Spleen (tissue), 11 donors: ENCODE data around the gene GMNN. TPM values are rescaled to one million over a fixed set of nuclear protein-coding genes. Genes with fewer than 3 reads are reported as not detected.
"Not testable (repeated sequence)": the region's sequence is repeated elsewhere in the genome, so short reads cannot be mapped to it uniquely, and the experiment has no call there.

Source experiments
- DNase-seq: peaks from one replicate; pipeline ENCODE4 v3.0.0-alpha.2; 2020
- H3K27ac ChIP-seq, 8 donors: fragments of 200-600 bp; sonication (generic) in 7 of 8; 1 replicate in 4 of 8; 2 replicates in 4 of 8; pipeline versions ENCODE4 v1.5.0 to v1.8.0; 2016 to 2021; ENCODE audit warnings: inconsistent platforms in 4 of 8, mild to moderate bottlenecking in 4 of 8, moderate library complexity in 1 of 8
- H3K27me3 ChIP-seq, 7 donors: fragments of 200-600 bp; sonication (generic) in 6 of 7; replicated peaks in 1 of 7; 1 replicate in 4 of 7; 2 replicates in 3 of 7; pipeline versions ENCODE4 v1.5.0 to v1.8.0; 2016 to 2021; ENCODE audit warnings: inconsistent platforms in 3 of 7, mild to moderate bottlenecking in 1 of 7
- H3K36me3 ChIP-seq, 6 donors: fragments of 200-600 bp; sonication (generic) in 5 of 6; 1 replicate in 4 of 6; 2 replicates in 2 of 6; pipeline versions ENCODE4 v1.5.0 to v1.8.0; 2016 to 2021; ENCODE audit warnings: inconsistent platforms in 2 of 6
- H3K4me1 ChIP-seq, 6 donors: fragments of 200-600 bp; sonication (generic) in 5 of 6; 1 replicate in 3 of 6; 2 replicates in 3 of 6; pipeline versions ENCODE4 v1.5.0 to v1.8.0; 2016 to 2021; ENCODE audit warnings: inconsistent platforms in 3 of 6
- H3K4me3 ChIP-seq, 8 donors: fragments of 200-600 bp; sonication (generic) in 7 of 8; 1 replicate in 4 of 8; 2 replicates in 4 of 8; pipeline versions ENCODE4 v1.5.0 to v1.8.0; 2016 to 2021; ENCODE audit warnings: inconsistent platforms in 4 of 8, mild to moderate bottlenecking in 4 of 8, moderate library complexity in 2 of 8
- H3K9me3 ChIP-seq, 8 donors: fragments of 200-600 bp; sonication (generic) in 7 of 8; 1 replicate in 4 of 8; 2 replicates in 4 of 8; pipeline versions ENCODE4 v1.5.0 to v1.8.0; 2016 to 2021; ENCODE audit warnings: inconsistent platforms in 4 of 8
- CTCF ChIP-seq, 11 experiments: fragments of 200-600 bp in 7 of 11; fragments of 450-650 bp in 4 of 11; sonication (generic) in 4 of 11; IDR thresholded peaks in 8 of 11; conservative IDR thresholded peaks in 3 of 11; 1 replicate in 7 of 11; 2 replicates in 4 of 11; pipeline versions ENCODE4 v1.4.0 to v1.8.0; 2016 to 2021; ENCODE audit warnings: antibody characterized with exemption in 11 of 11, inconsistent platforms in 4 of 11, mild to moderate bottlenecking in 1 of 11
- POLR2A ChIP-seq, 3 donors: fragments of 450-650 bp; IDR thresholded peaks; one replicate each; pipeline ENCODE4 v1.5.1; 2017; ENCODE audit warnings: antibody characterized with exemption in 3 of 3, mild to moderate bottlenecking in 1 of 3
- POLR2AphosphoS5 ChIP-seq, 3 donors: sonication (generic); formaldehyde crosslinking; IDR thresholded peaks; one replicate each; pipeline ENCODE4 v1.5.1; 2017; ENCODE audit warnings: antibody characterized with exemption in 3 of 3
- WGBS, 5 donors: extraction: QIAGEN DNeasy Blood & Tissue Kit in 3 of 5; methylation state at CpG; one replicate each; pipeline versions ENCODE4 v1.1.5 to v1.1.7; 2013 to 2018; 5-methylcytosine and 5-hydroxymethylcytosine counted together
- intact Hi-C: fragments of 100-400 bp; cut with DNase I; formaldehyde crosslinking; loops from one replicate; pipeline ENCODE4 v1.15.0; 2023; ENCODE audit warnings: low total_unique reads
- polyA plus RNA-seq, 3 donors: library from polyadenylated mRNA; stranded (reverse); fragments of 200-250 nt; gene quantifications; one replicate each; pipeline ENCODE4 v1.2.1, GENCODE V29; 2013
- total RNA-seq, 7 donors: library from RNA; depleted of rRNA in 3 of 7; stranded (reverse); fragments of >200 nt in 3 of 7; fragmentation: NEBNext Ultra II Directional in 4 of 7; extraction: Animal tissue kit (Norgen Biotek cat#: 25700) in 4 of 7; gene quantifications; one replicate each; pipeline versions ENCODE4 v1.1.0 to v1.2.1, GENCODE V29; 2016 to 2021
- donor health status: healthy with polysubstance abuse.
- donor health status: DM: no; HTN: no; CAD: no; lungs with moderate emphysema.
- donor health status: DM: no; HTN: no; CAD: no.
- donor health status: Bipolar disorder and iron deficiency.
- donor health status: healthy.
- donor health status: DM: no; HTN: no; CAD: no.
- donor health status: DM: yes; HTN: yes; CAD: no.

GMNN gene
- total and polyA plus RNA-seq, 10 donors: 11.1 to 32.3 (median 16.1) TPM

- Histone ChIP-seq H3K27me3 (no peaks in the 10 kb centered on the region), H3K36me3 (no peaks in the 10 kb centered on the region), H3K9me3 (no peaks in the 10 kb centered on the region), H3K27ac (no peak overlapping the region), H3K4me3 (no peak overlapping the region), H3K4me1 (peaks cover 0 to 8% (median 1%) of the 10 kb centered on the region in 6 donors)
- TF ChIP-seq POLR2A (IDR thresholded peaks at IDR 0.05) (no peak), POLR2AphosphoS5 (IDR thresholded peaks at IDR 0.05) (no peak), CTCF (IDR thresholded peaks at IDR 0.05 in 8 of 11, conservative IDR thresholded peaks at IDR 0.05 in 3 of 11) (no peak)
- intact Hi-C loops: no loop called here
- DNase-seq: no peak
- 56 to 73% (median 70%) methylated on average over 3 of the region's 3 CpGs for WGBS, 5 donors
Observed at GRCh38 chr6:24763578-24763977, 11.2 kb upstream of the GMNN start.

GRCh38 chr6:24764833-24765828, 9.6 kb upstream of the GMNN start:
- not testable (repeated sequence) for H3K9me3 ChIP-seq, H3K27ac ChIP-seq, H3K4me1 ChIP-seq, H3K36me3 ChIP-seq, H3K27me3 ChIP-seq, DNase-seq, H3K4me3 ChIP-seq
- intact Hi-C loops: loop anchor here (5.0 kb wide), 1 partner anchor 183 kb away; no protein-coding TSS in a partner anchor
- 78 to 89% (median 86%) methylated on average over 20 of the region's 20 CpGs for WGBS, 5 donors

- not testable (repeated sequence) for H3K36me3 ChIP-seq, H3K9me3 ChIP-seq, DNase-seq, H3K4me1 ChIP-seq, H3K27ac ChIP-seq, H3K4me3 ChIP-seq, H3K27me3 ChIP-seq
- WGBS, 5 donors: 93 to 97% (median 95%) methylated on average over 7 to 25 of the region's 26 CpGs
- intact Hi-C loops: loop anchor here (5.0 kb wide), 1 partner anchor 184 kb away; no protein-coding TSS in a partner anchor
Observed at GRCh38 chr6:24765968-24766367, 8.8 kb upstream of the GMNN start.

GRCh38 chr6:24766680-24767462, 7.9 kb upstream of the GMNN start:
- no peak for DNase-seq
- H3K4me3 ChIP-seq: no peak overlapping the region
- no peaks in the 10 kb centered on the region for H3K9me3 ChIP-seq
- intact Hi-C loops: loop anchor here (5.0 kb wide), 1 partner anchor 185 kb away; no protein-coding TSS in a partner anchor
- TF ChIP-seq CTCF (IDR thresholded peaks at IDR 0.05 in 8 of 11, conservative IDR thresholded peaks at IDR 0.05 in 3 of 11): peak in 9 of 11 experiments; percentile 20 to 66 (median 54)
- TF ChIP-seq POLR2A (IDR thresholded peaks at IDR 0.05): no peak
- TF ChIP-seq POLR2AphosphoS5 (IDR thresholded peaks at IDR 0.05): no peak
- H3K27me3 ChIP-seq: no peaks in the 10 kb centered on the region
- H3K4me1 ChIP-seq: peaks cover 0 to 8% (median 1%) of the 10 kb centered on the region in 6 donors
- 52 to 61% (median 53%) methylated on average over 9 of the region's 9 CpGs for WGBS, 5 donors
- H3K27ac ChIP-seq: peak overlapping the region in 1 of 8 donors; percentile 13
- H3K36me3 ChIP-seq: no peaks in the 10 kb centered on the region
